Mesothelial cell of epicardium (in vitro differentiated cells): Measurements from ENCODE around the gene STK32B. TPM values are rescaled to one million over a fixed set of nuclear protein-coding genes. Genes with fewer than 3 reads are reported as not detected.
"Not testable (repeated sequence)": the region's sequence is repeated elsewhere in the genome, so short reads cannot be mapped to it uniquely, and the experiment has no call there.

ENCODE experiments used
- DNase-seq, 2 experiments: peaks; one replicate each; pipeline ENCODE4 v3.0.0; 2021; ENCODE audit warnings: low spot score in 2 of 2; ENCODE audit not compliant: unreplicated experiment in 2 of 2
- H3K27ac Mint-ChIP-seq: 2 replicates; pipeline ENCODE4 v1.8.0; 2021; ENCODE audit warnings: mixed read lengths
- H3K27me3 Mint-ChIP-seq: 2 replicates; pipeline ENCODE4 v1.8.0; 2021; ENCODE audit warnings: low read depth, mixed read lengths
- H3K36me3 Mint-ChIP-seq: 2 replicates; pipeline ENCODE4 v1.8.0; 2021; ENCODE audit warnings: mixed read lengths
- H3K4me1 Mint-ChIP-seq: 2 replicates; pipeline ENCODE4 v1.8.0; 2021; ENCODE audit warnings: mixed read lengths
- H3K4me3 Mint-ChIP-seq: 2 replicates; pipeline ENCODE4 v1.8.0; 2021; ENCODE audit warnings: mild to moderate bottlenecking, moderate library complexity, mixed read lengths
- H3K9me3 Mint-ChIP-seq: 2 replicates; pipeline ENCODE4 v1.8.0; 2021; ENCODE audit warnings: mixed read lengths
- CTCF ChIP-seq: fragments of 200-600 bp; sonication (generic); IDR thresholded peaks from one replicate; pipeline ENCODE4 v1.5.0; 2021; ENCODE audit warnings: antibody characterized with exemption; ENCODE audit not compliant: unreplicated experiment
- total RNA-seq: library from RNA; stranded (reverse); gene quantifications from 3 replicates; pipeline ENCODE4 v1.2.1, GENCODE V29; 2021

Gene STK32B
- total RNA-seq = 0.69 to 0.96 TPM (median 0.81 TPM) in 3 replicates

- peaks cover 8% of the 10 kb centered on the region for H3K4me1 Mint-ChIP-seq
- H3K27ac Mint-ChIP-seq = no peak within 1 kb of the TSS
- peak within 1 kb of the TSS; percentile 87 for H3K4me3 Mint-ChIP-seq
- H3K36me3 Mint-ChIP-seq = no peaks in the 10 kb centered on the region
- H3K9me3 Mint-ChIP-seq = peaks cover 2% of the 10 kb centered on the region
- DNase-seq = peak; percentile 46 to 67
- H3K27me3 Mint-ChIP-seq = peaks cover 79% of the 10 kb centered on the region
- no peak for TF ChIP-seq CTCF
Observed at GRCh38 chr4:5051278-5052203, at the start of gene STK32B. Gene STK32B, plus strand, starts transcription at chr4:5051480.

GRCh38 chr4:5001641-5002040 lies 49.6 kb upstream of the STK32B start:
- not testable (repeated sequence) for H3K9me3 Mint-ChIP-seq, H3K4me1 Mint-ChIP-seq, DNase-seq, H3K27ac Mint-ChIP-seq, H3K4me3 Mint-ChIP-seq, H3K36me3 Mint-ChIP-seq
- H3K27me3 Mint-ChIP-seq = peaks cover 79% of the 10 kb centered on the region

GRCh38 chr4:5003372-5003857 lies 47.9 kb upstream of the STK32B start:
- H3K9me3 Mint-ChIP-seq = no peaks in the 10 kb centered on the region
- DNase-seq = no peak
- no peaks in the 10 kb centered on the region for H3K36me3 Mint-ChIP-seq
- TF ChIP-seq CTCF = no peak
- no peak overlapping the region for H3K27ac Mint-ChIP-seq
- no peak overlapping the region for H3K4me3 Mint-ChIP-seq
- H3K27me3 Mint-ChIP-seq = peaks cover 78% of the 10 kb centered on the region
- H3K4me1 Mint-ChIP-seq = no peaks in the 10 kb centered on the region

- DNase-seq = no peak
- peaks cover 75% of the 10 kb centered on the region for H3K27me3 Mint-ChIP-seq
- no peak for TF ChIP-seq CTCF
- H3K36me3 Mint-ChIP-seq = no peaks in the 10 kb centered on the region
- no peaks in the 10 kb centered on the region for H3K9me3 Mint-ChIP-seq
- H3K4me1 Mint-ChIP-seq = no peaks in the 10 kb centered on the region
- H3K4me3 Mint-ChIP-seq = no peak overlapping the region
- no peak overlapping the region for H3K27ac Mint-ChIP-seq
Observed at GRCh38 chr4:5003918-5004317, 47.4 kb upstream of the STK32B start.

- no peak for DNase-seq
- no peak for TF ChIP-seq CTCF
- H3K9me3 Mint-ChIP-seq = no peaks in the 10 kb centered on the region
- H3K4me1 Mint-ChIP-seq = no peaks in the 10 kb centered on the region
- no peaks in the 10 kb centered on the region for H3K36me3 Mint-ChIP-seq
- H3K4me3 Mint-ChIP-seq = no peak overlapping the region
- no peak overlapping the region for H3K27ac Mint-ChIP-seq
- peaks cover 75% of the 10 kb centered on the region for H3K27me3 Mint-ChIP-seq
Observed at GRCh38 chr4:5004496-5004895, 46.8 kb upstream of the STK32B start.

- not testable (repeated sequence) for H3K4me1 Mint-ChIP-seq, H3K9me3 Mint-ChIP-seq, H3K36me3 Mint-ChIP-seq, DNase-seq, H3K4me3 Mint-ChIP-seq, H3K27ac Mint-ChIP-seq
- H3K27me3 Mint-ChIP-seq = peaks cover 70% of the 10 kb centered on the region
Observed at GRCh38 chr4:5006932-5007331, 44.3 kb upstream of the STK32B start.
